HL-60 (cell line): Measurements from ENCODE around the gene GSTA2.

ENCODE experiments used
- CTCF ChIP-seq: IDR thresholded peaks from one replicate; pipeline ENCODE4 v1.5.1; 2011; ENCODE audit warnings: low read length, control low read depth, inconsistent platforms; ENCODE audit not compliant: insufficient read depth
- POLR2AphosphoS5 ChIP-seq: IDR thresholded peaks from 2 replicates; pipeline ENCODE4 v1.6.1; 2012; ENCODE audit warnings: low read depth
- REST ChIP-seq: IDR thresholded peaks from 2 replicates; pipeline ENCODE4 v1.6.1; 2012; ENCODE audit warnings: low read depth; ENCODE audit not compliant: insufficient replicate concordance

DNA sequence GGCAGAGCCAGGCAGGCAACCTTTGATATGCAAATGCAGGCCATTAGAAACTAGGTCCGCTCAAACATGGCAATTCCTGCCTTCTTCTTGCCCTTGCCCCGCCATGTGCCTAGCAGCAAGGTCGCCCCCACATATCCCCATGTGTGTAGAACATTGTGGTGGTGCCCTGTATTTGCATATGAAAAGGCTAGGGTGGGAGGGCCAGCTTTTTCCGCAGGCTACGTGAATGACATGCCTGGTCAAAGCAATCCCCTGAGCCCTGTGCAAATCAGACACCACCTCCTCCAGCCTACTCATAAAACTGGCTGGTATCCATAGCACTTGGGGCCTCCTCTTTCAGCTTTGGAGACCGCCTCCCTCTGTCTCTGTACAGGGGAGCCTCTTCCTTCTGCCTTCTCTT lies 31.6 kb downstream of the GSTA2 start:
- no peak for TF ChIP-seq CTCF
- no peak for TF ChIP-seq POLR2AphosphoS5
- TF ChIP-seq REST, result no peak
